ENCODE results near the gene CCSER2. TPM values are rescaled to one million over a fixed set of nuclear protein-coding genes. Genes with fewer than 3 reads are reported as not detected.

The CCSER2 gene
- total and polyA plus RNA-seq, 7 donors: 10.2 to 101 (median 83.2) TPM

DNA sequence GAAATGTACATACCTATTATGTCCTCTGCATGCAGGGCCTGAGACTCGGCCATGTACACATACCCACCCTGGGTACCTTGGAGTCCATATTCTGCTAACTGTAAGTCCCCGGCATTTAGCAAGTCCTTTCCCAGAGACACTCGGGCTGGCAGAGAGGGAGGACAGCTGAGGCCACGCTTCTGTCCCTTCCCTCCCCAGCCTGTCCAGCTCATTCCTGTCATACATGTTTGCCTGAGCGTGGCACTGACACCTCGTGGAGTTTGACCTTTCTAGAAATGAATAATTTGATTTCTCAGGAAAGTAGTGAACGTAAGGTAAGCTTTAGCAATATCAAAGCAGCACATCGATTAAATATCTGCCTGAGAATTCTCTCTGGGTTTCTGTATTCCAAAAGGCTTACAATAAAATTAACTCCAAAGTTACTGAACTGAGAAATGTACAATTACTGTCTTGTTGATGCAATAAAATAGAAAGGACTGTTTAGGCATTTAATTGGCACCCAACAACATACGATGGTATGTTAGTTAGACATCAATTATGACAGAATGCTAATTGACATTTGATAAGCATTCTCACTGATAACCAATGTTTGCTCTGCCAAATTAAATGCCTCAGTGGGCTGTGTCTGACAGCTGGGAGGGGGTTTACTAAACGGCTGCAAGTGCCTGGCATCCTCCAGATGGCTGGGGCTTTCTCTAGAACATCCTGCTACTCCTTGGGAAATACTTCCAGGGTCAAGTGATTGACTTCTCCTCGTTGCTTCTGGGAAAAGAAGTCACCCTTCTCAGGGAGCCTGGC is 221.2 kb downstream of the CCSER2 start:
- Histone ChIP-seq H3K9me3 (no peaks in the 10 kb centered on the region), H3K4me1 (no peaks in the 10 kb centered on the region), H3K4me3 (no peak overlapping the region), H3K27me3 (peaks cover 0 to 6% (median 0%) of the 10 kb centered on the region in 3 donors), H3K36me3 (no peaks in the 10 kb centered on the region), H3K27ac (no peak overlapping the region)
- intact Hi-C loops (cut with DNase I): no loop called here
- TF ChIP-seq EP300 (IDR thresholded peaks at IDR 0.05): no peak
- TF ChIP-seq, protein P1, sequence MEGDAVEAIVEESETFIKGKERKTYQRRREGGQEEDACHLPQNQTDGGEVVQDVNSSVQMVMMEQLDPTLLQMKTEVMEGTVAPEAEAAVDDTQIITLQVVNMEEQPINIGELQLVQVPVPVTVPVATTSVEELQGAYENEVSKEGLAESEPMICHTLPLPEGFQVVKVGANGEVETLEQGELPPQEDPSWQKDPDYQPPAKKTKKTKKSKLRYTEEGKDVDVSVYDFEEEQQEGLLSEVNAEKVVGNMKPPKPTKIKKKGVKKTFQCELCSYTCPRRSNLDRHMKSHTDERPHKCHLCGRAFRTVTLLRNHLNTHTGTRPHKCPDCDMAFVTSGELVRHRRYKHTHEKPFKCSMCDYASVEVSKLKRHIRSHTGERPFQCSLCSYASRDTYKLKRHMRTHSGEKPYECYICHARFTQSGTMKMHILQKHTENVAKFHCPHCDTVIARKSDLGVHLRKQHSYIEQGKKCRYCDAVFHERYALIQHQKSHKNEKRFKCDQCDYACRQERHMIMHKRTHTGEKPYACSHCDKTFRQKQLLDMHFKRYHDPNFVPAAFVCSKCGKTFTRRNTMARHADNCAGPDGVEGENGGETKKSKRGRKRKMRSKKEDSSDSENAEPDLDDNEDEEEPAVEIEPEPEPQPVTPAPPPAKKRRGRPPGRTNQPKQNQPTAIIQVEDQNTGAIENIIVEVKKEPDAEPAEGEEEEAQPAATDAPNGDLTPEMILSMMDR (IDR thresholded peaks at IDR 0.05): no peak
- no peak for TF ChIP-seq POLR2AphosphoS5 (IDR thresholded peaks at IDR 0.05)
- TF ChIP-seq POLR2A (IDR thresholded peaks at IDR 0.05): no peak
- DNase-seq: no peak
- 27 to 57% methylated on average over 11 of the region's 11 CpGs for WGBS, 2 donors

DNA sequence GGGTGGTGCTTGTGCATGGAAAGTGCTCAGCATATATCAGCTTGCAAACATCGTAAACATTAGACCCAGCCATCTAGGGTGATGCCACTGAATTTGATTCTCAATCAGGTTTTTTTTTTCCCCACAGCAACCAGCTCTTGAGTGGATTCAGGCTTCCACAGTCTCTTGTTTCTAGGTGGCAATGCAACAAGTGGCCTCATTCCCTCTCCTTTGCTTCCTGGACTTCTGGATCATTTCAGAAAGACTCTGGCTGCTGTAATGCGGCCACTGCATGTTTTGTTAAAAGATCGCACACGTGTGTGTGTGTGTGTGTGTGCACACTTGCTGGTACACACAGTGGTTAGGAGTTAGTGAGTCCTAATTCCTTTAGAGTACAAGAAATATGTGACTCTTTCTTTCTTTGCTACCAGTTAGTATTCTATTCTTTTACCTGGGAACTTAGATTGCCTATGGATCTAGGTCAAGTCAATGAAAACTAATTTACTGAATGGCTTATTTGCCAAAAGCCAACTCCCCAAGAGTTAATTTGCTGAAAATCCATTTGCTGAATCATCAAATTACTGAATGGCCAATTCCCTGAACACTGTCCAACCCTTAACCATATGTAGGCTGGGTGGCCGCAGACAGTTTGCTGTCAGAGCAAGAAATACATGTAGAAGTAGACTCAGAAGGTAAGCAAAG is 222.5 kb downstream of the CCSER2 start:
- Histone ChIP-seq H3K27ac (no peak overlapping the region), H3K4me1 (no peaks in the 10 kb centered on the region), H3K36me3 (no peaks in the 10 kb centered on the region), H3K9me3 (no peaks in the 10 kb centered on the region), H3K27me3 (peaks cover 0 to 6% (median 0%) of the 10 kb centered on the region in 3 donors), H3K4me3 (no peak overlapping the region)
- intact Hi-C loops (cut with DNase I): no loop called here
- no peak for TF ChIP-seq POLR2AphosphoS5 (IDR thresholded peaks at IDR 0.05)
- TF ChIP-seq, protein P1 (IDR thresholded peaks at IDR 0.05): no peak
- TF ChIP-seq EP300 (IDR thresholded peaks at IDR 0.05): no peak
- TF ChIP-seq POLR2A (IDR thresholded peaks at IDR 0.05): no peak
- WGBS, 2 donors: 89 to 91% methylated on average over 5 of the region's 5 CpGs
- DNase-seq: no peak

DNA sequence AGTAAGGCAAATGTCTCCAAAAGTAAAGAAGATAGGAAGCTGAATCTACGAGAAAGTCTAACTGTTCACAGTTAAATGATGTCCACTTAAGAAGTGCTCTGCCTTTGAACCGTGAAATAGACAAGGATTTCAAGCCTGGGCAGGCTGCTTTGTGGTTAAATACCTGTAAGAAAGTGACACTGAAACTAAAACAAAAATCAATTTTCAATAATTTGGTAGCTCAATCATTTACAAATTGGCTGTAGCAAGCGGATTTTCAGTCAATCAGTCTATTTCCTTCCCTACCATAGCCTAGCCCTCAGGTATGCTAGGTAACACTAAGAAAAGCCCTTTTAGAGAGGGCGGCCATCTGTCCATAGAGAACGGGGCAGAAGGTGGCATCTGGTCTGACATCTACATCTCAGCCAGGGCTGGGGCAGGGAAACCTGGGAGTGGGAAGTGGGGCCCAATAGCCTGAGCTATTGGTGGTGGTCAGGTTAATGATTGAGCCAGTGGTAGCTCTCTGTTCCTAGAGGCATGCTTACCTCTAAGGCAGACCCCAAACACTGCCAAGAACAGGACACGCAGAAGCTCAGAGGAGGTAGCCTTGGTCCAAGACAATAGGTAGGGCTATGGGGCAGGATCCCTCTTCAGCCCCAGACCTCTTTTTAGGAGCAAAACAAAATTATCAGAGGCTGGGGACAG is 223.2 kb downstream of the CCSER2 start:
- Histone ChIP-seq H3K9me3 (no peaks in the 10 kb centered on the region), H3K4me3 (no peak overlapping the region), H3K27me3 (peaks cover 0 to 6% (median 0%) of the 10 kb centered on the region in 3 donors), H3K4me1 (no peaks in the 10 kb centered on the region), H3K27ac (no peak overlapping the region), H3K36me3 (no peaks in the 10 kb centered on the region)
- WGBS, 2 donors: 90 to 92% methylated on average over 6 of the region's 6 CpGs
- no peak for TF ChIP-seq POLR2AphosphoS5 (IDR thresholded peaks at IDR 0.05)
- TF ChIP-seq EP300 (IDR thresholded peaks at IDR 0.05): no peak
- TF ChIP-seq POLR2A (IDR thresholded peaks at IDR 0.05): no peak
- TF ChIP-seq, protein P1 (IDR thresholded peaks at IDR 0.05): no peak
- no peak for DNase-seq
- intact Hi-C loops (cut with DNase I): no loop called here

DNA sequence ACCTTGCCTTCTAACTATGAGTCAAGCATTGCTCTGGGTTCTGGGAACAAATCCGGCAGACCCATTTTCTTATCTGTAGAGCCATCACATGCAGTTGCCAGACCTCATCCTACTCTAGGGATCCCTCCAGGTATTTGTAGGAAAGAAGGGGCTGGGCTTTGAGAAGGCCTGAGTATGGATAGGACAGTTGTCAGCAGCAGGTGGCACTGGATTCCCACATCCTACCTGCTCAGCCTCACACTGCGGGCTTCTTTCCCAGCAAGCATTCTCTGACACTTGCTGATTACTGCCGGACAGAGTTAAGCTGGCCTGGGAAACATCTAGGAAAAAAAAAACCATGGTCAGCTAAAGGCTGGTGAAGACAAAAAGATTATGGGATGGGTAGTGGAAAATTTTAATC is 224.1 kb downstream of the CCSER2 start:
- DNase-seq: no peak
- intact Hi-C loops (cut with DNase I): no loop called here
- WGBS, 2 donors: 87 to 93% methylated on average over 3 of the region's 3 CpGs
- TF ChIP-seq POLR2A (IDR thresholded peaks at IDR 0.05) (no peak), POLR2AphosphoS5 (IDR thresholded peaks at IDR 0.05) (no peak), EP300 (IDR thresholded peaks at IDR 0.05) (no peak)
- TF ChIP-seq, protein P1 (IDR thresholded peaks at IDR 0.05): no peak
- H3K27me3 ChIP-seq: peaks cover 0 to 6% (median 0%) of the 10 kb centered on the region in 3 donors
- no peaks in the 10 kb centered on the region for H3K4me1 ChIP-seq
- H3K4me3 ChIP-seq: no peak overlapping the region
- H3K36me3 ChIP-seq: no peaks in the 10 kb centered on the region
- H3K27ac ChIP-seq: no peak overlapping the region
- H3K9me3 ChIP-seq: no peaks in the 10 kb centered on the region
